Activated gamma-delta T cell treated with Interleukin-2 at 50 U/mL for 16 hours (primary cell): ENCODE measurements around the gene ALPK3.

Experiments
- DNase-seq: peaks from one replicate; pipeline ENCODE4 v3.0.0-alpha.2; 2020

ALPK3 gene, protein sequence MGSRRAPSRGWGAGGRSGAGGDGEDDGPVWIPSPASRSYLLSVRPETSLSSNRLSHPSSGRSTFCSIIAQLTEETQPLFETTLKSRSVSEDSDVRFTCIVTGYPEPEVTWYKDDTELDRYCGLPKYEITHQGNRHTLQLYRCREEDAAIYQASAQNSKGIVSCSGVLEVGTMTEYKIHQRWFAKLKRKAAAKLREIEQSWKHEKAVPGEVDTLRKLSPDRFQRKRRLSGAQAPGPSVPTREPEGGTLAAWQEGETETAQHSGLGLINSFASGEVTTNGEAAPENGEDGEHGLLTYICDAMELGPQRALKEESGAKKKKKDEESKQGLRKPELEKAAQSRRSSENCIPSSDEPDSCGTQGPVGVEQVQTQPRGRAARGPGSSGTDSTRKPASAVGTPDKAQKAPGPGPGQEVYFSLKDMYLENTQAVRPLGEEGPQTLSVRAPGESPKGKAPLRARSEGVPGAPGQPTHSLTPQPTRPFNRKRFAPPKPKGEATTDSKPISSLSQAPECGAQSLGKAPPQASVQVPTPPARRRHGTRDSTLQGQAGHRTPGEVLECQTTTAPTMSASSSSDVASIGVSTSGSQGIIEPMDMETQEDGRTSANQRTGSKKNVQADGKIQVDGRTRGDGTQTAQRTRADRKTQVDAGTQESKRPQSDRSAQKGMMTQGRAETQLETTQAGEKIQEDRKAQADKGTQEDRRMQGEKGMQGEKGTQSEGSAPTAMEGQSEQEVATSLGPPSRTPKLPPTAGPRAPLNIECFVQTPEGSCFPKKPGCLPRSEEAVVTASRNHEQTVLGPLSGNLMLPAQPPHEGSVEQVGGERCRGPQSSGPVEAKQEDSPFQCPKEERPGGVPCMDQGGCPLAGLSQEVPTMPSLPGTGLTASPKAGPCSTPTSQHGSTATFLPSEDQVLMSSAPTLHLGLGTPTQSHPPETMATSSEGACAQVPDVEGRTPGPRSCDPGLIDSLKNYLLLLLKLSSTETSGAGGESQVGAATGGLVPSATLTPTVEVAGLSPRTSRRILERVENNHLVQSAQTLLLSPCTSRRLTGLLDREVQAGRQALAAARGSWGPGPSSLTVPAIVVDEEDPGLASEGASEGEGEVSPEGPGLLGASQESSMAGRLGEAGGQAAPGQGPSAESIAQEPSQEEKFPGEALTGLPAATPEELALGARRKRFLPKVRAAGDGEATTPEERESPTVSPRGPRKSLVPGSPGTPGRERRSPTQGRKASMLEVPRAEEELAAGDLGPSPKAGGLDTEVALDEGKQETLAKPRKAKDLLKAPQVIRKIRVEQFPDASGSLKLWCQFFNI (N-terminal part only)

DNA sequence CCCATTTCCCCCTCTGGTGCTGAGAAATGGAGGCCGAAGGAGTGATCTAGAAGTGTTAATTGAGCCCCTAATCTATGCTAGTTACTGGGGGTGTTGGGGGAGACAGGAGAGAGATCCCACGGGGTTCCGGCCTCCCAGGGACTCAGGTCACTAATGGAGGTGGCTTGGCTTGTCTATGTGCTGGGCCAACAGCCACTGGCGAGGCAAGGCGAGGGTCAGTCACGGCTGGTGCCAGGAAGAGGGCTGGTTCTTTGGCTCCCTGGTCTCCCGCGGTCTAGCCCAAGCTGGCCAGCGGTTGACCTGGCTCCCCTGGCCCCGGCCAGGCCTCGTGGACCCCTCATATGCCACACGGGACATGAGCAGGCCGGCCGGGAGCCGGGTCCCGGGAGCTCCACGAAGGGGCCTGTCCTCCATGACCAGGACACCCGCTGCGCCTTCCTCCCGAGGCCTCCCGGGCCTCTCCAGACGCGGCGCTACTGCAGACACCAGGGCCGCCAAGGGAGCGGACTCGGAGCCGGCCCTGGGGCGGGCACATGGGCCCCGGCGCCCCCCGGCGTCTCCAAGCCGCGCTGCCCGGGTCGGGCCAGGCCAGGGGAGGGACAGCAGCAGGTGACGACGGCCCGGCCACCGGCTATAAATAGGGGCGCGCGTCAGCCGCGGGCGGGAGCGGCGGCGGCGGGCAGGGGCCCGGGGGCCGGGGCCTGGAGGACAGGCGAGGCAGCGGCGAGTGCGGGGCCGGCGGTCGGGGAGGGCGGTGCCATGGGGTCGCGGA lies at the start of gene ALPK3:
TSS of gene ALPK3 (plus strand) at position 663 of the 772 bp plus-strand sequence. CDS start at position 760, 97 bp downstream.
- DNase-seq = no peak

DNA sequence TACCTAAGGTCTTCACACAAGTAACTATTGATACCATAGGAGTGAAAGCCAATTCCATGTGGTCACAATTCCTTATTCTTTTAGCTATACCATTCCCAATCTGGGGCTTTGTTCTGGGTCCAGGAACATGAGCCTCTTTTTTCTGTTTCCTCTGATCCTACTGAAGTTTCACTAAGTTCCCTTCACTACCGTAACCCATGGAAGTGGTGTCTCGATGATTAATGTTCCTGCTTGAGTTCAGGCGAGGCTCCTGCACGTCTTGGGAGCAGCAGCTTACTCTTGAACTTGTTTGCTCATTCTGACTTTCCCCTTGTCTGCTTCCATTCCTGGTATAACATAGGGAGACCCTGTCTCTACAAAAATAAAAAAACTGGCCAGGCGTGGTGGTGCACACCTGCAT lies 45.1 kb upstream of the ALPK3 start:
- DNase-seq = no peak

DNA sequence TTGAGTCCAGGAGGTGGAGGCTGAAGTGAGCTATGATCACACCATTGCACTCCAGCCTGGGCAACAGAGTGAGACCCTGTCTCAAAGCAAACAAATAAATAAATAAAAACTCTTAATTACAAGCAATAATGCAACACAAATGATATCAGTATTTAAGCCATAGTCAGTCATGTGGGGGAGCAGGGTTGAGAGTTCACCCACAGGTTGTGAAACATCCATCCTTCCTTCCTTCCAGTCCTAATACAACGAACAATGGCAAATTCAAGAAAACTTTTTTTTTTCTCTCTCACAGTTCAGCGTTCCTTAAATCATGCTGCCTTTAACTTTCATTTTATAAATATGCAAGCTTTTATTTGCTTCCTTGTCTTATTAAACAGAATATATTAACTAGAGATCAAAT lies 44.7 kb upstream of the ALPK3 start:
- no peak for DNase-seq

DNA sequence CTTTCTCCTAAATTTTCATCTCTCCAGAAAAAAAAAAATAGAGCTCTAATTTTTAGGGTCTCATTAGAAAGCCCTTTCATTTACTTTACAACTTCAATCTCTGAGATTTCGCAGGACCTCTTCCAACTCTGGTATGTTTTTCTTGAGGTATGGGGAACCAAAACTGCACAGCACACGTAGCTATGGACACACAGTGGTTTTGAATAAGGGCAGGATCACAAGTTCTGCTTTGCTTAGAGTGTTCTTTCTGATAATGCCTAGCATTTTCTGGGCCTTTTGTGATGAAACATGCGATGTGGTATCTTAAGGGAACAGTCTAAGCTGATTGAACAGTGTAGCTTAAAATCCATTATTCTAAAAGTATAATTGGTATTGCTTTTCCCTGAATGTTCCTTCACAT lies 43.4 kb upstream of the ALPK3 start:
- DNase-seq = no peak

DNA sequence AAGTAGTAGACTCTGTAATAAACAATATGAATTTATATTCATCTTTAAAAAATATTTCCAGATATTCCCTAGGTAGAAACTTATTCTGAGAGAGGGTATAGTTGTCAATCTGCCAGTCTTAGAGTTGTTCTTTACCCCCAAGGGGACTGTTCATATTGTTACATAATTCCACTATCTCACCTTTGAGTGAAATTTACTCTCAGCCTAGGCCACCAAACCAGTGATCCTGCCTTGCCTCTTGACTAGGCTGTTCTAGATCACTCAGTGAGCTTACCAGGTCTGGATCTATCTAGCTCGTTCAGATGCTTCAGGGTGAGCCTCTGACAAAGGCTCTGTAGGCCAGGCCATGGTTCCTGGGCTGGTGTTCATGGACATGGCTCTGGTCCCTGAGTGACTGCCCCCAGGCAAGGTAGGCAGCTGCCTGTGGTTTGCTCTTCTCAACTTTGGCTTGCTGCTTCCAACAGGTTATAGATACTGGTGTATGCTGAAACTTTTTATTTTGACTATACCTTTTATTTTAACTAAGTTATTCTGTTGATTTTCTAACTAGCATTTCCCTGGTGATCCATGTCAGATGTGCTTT lies 41.2 kb upstream of the ALPK3 start:
- DNase-seq = no peak

DNA sequence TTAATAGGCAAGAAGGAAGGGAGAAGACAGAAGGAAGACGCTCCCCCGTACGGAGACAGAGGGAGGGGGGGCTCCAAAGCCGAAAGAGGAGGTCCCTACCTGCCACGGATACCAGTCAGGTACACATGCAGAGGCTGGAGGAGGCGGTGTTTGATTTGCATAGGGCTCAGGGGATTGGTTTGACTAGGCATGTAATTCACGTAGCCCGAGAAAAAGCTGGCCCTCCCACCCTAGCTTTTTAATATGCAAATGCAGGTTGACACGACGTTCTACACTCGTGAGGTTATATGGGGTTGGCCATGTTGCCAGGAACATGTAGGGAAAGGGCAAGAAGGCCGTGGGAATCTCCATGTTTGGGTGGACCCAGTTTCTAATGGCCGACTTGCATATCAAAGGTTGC lies 39.0 kb upstream of the ALPK3 start:
- DNase-seq = no peak

DNA sequence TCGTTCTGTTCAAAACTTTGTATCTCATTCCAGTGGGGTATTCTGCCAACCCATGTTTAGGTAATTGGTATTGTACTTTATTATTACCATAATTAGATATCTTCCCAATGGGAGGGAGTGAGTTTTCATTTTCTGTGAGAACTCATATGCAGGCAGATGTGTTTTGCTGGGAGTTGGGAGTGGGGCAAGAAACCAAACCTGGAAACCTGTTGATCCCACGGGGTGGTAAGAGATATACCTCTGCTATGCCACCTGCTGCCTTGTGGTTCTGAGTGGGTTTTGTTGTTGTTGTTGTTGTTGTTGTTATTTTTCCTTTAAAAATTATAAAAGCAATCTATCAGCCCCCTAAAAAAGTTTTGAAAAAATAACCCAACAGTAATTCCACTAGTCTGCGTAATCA lies 36.7 kb upstream of the ALPK3 start:
- DNase-seq = no peak

DNA sequence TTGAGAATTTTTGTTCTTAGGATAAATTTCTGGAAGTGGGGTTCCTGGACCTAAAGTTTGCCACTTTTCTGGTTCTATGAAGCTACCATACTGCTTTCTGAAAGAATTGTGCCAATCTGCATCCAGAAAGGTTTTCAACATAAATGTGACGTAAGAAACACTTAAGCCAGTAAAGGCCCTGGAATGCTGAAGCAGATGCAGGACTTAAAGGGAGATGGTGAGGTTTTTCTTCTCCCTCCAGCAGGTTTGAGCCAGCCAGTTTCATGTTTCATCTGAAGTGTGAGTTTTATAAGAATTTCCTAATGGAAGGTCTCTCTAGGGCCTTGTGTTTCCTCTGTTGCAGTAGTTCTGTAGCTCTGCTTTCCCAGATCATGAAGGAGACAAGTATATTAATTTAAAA lies 35.7 kb upstream of the ALPK3 start:
- no peak for DNase-seq

DNA sequence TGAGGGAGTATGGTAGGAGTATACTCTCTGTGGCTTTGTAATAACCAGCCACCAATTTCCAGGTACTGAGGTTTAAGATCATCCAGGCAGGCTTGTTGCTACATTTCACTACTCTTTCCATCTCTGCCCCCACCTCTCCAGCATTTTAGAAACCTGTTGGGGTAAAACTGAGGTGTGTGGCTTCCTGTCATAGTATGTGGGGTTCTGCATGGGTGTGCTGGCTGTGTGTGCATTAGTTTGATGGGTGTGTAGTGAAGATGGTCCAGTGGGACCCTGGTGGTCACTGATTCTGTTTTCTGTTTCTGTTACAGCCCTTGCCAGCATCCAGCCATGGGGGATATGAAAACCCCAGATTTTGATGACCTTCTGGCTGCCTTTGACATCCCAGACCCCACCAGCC lies 34.8 kb upstream of the ALPK3 start:
- no peak for DNase-seq

DNA sequence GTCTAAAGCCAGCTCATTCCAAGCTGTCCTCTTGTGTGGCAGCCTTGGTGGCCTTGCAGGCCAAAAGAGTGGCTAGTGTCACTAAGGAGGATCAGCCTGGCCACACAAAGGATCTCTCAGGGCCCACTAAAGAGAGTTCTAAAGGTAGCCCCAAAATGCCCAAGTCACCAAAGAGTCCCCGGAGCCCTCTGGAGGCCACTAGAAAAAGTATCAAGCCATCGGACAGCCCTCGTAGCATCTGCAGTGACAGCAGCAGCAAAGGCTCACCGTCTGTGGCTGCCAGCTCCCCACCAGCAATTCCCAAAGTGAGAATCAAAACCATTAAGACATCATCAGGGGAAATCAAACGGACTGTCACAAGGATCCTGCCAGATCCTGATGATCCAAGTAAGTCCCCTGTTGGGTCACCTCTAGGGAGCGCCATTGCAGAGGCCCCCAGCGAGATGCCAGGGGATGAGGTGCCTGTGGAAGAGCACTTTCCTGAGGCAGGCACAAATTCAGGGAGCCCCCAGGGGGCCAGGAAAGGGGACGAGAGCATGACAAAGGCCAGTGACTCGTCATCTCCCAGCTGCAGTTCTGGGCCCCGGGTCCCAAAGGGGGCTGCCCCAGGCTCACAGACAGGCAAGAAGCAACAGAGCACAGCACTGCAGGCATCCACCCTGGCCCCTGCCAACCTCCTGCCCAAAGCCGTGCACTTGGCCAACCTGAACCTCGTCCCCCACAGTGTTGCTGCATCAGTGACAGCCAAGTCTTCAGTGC lies 33.5 kb upstream of the ALPK3 start:
- no peak for DNase-seq

DNA sequence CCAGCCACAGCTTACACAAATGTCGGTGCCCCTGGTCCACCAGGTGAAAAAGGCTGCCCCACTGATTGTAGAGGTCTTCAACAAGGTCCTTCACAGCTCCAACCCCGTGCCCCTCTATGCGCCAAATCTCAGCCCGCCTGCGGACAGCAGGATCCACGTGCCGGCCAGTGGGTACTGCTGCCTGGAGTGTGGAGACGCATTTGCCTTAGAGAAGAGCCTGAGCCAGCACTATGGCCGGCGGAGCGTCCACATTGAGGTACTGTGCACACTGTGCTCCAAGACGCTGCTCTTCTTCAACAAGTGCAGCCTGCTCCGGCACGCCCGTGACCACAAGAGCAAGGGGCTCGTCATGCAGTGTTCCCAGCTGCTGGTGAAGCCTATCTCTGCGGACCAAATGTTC lies 32.9 kb upstream of the ALPK3 start:
- no peak for DNase-seq

DNA sequence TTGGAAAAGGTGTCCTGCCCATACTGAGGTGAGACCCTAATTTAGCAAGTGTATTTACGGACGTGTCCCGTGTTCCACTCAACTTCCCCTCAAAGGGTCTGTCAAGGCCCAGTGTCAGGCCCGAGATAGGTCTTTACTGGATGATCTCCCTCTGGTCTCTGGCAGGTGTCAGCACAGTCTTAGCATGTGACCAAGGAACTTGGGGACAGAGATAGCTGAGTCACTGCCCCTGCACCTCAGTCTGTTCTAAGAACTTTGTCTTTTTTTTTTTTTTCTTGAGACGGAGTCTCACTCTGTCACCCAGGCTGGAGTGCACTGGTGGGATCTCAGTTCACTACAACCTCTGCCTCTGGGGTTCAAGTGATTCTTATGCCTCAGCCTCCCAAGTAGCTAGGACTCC lies 32.1 kb upstream of the ALPK3 start:
- no peak for DNase-seq

DNA sequence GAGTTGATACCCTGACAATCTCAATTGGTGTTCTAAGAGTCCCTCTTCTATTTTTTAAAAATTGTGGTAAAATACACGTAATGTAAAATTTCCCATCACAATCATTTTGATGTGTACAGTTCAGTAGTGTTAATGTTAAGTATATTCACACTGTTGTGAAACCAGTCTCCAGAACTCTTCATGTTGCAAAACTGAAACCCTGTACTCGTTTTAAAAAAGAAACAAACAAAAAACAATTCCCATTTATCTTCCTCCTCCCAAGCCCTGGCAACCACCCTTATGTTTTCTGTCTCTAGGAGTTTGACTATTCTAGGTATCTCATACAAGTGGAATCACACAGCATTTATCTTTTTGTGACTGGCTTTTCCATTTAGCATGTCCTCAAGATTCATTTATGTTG lies 28.7 kb upstream of the ALPK3 start:
- DNase-seq = no peak

DNA sequence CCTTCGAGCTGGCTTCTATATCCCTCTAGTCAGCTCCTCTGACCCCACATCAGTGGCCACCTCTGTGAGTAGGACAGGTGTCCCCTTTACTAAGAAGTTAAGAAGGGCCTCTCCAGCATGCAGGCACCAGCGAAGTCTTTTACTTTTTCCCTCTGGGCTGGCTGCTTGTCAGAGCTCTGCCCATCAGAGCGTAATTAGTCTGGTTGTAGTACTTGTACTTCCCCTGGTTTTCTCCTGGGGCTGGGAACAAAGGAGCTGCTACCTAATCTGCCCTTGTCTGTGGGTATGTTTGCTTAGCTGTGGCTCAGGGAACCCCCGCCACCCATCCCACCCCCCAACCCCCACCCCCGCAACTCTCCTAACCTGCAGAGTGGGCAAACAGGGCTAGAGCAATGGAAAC lies 27.4 kb upstream of the ALPK3 start:
- DNase-seq = no peak

DNA sequence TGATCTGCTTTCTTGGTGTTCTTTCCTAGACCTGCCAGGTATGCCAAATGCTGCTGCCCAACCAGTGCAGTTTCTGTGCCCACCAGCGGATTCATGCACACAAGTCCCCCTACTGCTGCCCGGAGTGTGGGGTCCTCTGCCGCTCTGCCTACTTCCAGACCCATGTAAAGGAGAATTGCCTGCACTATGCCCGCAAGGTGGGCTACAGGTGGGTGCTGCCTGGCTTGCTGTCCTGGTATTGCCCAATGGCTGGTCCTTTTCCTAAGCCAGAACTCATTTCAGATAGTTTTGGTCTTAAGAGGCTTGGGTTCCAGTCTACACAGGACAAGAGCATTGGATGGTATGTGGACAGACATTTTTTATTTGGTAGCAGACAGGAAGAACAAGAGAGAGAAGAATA lies 26.5 kb upstream of the ALPK3 start:
- DNase-seq = no peak

DNA sequence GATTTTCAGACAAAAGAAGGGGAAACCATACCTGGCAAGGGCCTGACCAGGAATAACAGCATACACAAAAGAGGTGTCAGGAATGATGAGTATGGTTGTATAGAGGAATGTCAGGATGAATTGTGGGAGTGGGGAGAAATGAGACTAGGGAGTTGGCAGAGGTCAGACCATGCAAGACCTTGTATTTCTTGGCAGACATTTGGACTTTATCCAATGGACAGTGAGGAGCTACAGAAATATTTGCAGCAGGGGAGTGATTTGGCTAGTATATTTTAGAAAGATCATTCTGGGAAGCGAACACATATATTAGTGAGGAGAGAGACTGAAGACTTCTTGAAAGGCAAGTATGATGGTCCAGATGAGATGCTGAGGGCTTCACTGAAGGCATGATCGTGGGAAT lies 25.4 kb upstream of the ALPK3 start:
- no peak for DNase-seq

DNA sequence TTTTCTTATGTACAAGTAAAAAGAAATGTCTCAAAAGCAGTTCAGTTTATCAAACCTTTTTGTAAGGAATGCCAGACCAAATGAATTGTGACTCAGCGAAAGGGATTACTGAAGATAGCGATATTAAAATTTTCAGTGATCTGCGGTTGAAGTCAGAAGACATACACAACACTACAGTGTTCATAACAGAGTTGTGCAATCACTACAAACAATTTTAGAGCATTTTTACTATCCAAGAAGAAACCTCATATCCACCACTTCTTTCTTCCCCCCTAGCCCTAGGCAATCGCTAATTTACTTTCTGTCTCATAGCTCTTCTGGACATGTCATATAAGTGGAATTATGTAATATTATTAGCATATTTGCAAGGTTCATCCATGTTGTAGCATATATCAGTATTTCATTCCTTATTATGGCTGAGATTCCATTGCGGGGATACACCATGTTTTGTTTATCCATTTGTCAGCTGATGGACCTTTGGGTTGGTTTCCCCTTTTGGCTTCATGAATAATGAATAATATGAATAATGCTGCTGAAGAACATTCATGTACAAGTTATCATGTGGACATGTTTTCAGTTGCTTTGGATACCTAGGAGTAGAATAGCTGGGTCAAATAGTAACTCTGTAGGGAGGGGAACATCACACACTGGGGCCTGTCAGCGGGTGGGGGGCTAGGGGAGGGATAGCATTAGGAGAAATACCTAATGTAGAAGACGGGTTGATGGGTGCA lies 23.6 kb upstream of the ALPK3 start:
- DNase-seq = no peak

DNA sequence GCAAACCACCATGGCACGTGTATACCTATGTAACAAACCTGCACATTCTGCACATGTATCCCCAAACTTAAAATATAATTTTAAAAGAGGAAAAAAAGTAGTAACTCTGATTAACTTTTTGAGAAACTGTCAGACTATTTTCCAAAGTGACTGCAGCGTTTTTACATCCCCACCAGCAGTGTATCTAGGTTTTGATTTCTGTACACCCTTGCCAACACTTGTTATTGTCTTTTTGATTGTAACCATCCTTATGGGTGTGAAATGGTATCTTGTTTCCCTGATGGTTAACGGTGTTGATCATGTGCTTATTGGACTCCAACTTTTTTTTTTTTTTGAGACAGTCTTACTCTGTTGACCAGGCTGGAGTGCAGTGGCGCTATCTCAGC lies 23.0 kb upstream of the ALPK3 start:
- no peak for DNase-seq

DNA sequence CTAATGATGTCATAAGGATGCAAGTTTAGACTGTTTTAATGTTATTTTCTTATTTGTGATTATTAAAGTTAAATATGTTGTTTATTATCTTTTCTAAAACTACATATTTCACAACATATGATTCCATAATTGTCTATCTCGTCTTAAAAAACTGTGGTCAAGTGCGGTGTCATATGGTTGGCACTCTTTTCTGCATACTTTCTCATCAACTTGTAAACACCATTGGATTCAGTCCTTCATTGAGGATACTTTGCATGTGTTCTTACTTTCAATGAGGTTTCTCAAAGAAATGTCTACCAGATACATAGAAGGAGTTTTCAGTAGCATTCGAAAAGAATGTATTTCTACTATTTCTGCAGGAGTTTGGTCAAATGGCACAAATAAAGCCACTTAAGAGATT lies 22.0 kb upstream of the ALPK3 start:
- no peak for DNase-seq

DNA sequence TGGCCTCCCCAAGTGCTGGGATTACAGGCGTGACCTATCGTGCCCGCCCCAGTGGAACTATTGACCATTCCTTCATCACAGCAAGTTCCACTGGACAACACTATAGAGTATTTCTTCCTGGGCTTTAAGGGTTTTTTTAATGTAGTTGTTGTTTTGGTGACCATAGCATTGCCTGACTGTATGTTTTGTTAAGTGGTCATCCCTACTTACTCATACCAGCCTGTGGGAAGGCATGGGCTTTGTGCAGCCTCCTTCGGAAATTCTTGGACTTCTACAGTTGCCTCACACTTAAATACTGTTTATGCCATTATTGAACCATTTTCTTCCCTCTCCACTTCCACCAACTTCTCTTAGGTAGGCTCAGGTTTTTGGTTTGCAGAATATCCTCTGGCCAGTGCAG lies 19.9 kb upstream of the ALPK3 start:
- no peak for DNase-seq

DNA sequence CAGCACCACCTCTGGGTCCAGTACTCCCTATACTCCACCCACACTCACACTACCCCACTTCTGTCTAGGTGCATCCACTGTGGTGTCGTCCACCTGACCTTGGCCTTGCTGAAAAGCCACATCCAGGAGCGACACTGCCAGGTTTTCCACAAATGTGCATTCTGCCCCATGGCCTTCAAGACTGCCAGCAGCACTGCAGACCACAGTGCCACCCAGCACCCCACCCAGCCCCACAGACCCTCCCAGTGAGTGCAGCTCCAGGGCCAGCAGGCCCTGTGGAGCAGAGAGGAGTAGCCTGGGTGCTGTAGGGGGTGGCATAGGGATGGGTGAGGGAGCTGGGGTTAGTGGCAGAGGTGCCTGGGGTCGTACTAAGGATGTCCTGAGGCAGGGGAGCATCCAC lies 19.4 kb upstream of the ALPK3 start:
- no peak for DNase-seq
